Left ventricle myocardium inferior (tissue), 1 donor: ENCODE measurements around the gene PCDHB15. TPM values are rescaled to one million over a fixed set of nuclear protein-coding genes. Genes with fewer than 3 reads are reported as not detected.
"Not testable (repeated sequence)": the region's sequence is repeated elsewhere in the genome, so short reads cannot be mapped to it uniquely, and the experiment has no call there.

Experiments used
- DNase-seq: peaks from one replicate; pipeline ENCODE4 v3.0.0-alpha.2; 2020
- H3K27ac ChIP-seq: fragments of 200-600 bp; replicated peaks from 2 replicates; pipeline ENCODE4 v1.8.0; 2021
- H3K27me3 ChIP-seq: fragments of 200-600 bp; 2 replicates; pipeline ENCODE4 v1.8.0; 2021; ENCODE audit warnings: low read depth
- H3K36me3 ChIP-seq: fragments of 200-600 bp; 2 replicates; pipeline ENCODE4 v1.8.0; 2021
- H3K4me1 ChIP-seq: fragments of 200-600 bp; 2 replicates; pipeline ENCODE4 v1.8.0; 2021
- H3K4me3 ChIP-seq: fragments of 200-600 bp; 2 replicates; pipeline ENCODE4 v1.8.0; 2021; ENCODE audit warnings: mild to moderate bottlenecking, moderate library complexity
- H3K9me3 ChIP-seq: fragments of 200-600 bp; replicated peaks from 2 replicates; pipeline ENCODE4 v1.8.0; 2021
- intact Hi-C: fragments of 100-400 bp; cut with micrococcal nuclease; formaldehyde crosslinking; loops from one replicate; pipeline ENCODE4 v1.11.0; 2022
- total RNA-seq: library from RNA; stranded (reverse); fragmentation: NEBNext Ultra II Directional; extraction: Animal tissue kit (Norgen Biotek cat#: 25700); gene quantifications from one replicate; pipeline ENCODE4 v1.2.1, GENCODE V29; 2021
- TF ChIP-seq, protein P1 (sequence below): fragments of 200-600 bp; IDR thresholded peaks from 2 replicates; pipeline ENCODE4 v1.8.0; 2021; ENCODE audit warnings: antibody characterized with exemption, mild to moderate bottlenecking, borderline replicate concordance
- donor health status: DM: no; HTN: yes; CAD: no; lungs with severe emphysema.

Gene PCDHB15
- total RNA-seq, 1 donor from 2014 or later: 2.8 TPM

- Histone ChIP-seq H3K27me3 (peaks cover 30% of the 10 kb centered on the region), H3K4me3 (peak within 1 kb of the TSS; percentile 56), H3K27ac (peak within 1 kb of the TSS; percentile 31), H3K36me3 (peaks cover 21% of the 10 kb centered on the region), H3K9me3 (peaks cover 92% of the 10 kb centered on the region)
- DNase-seq: peak; percentile 71
- intact Hi-C loops, H3K4me1 ChIP-seq: not testable (repeated sequence)
- TF ChIP-seq, protein P1, sequence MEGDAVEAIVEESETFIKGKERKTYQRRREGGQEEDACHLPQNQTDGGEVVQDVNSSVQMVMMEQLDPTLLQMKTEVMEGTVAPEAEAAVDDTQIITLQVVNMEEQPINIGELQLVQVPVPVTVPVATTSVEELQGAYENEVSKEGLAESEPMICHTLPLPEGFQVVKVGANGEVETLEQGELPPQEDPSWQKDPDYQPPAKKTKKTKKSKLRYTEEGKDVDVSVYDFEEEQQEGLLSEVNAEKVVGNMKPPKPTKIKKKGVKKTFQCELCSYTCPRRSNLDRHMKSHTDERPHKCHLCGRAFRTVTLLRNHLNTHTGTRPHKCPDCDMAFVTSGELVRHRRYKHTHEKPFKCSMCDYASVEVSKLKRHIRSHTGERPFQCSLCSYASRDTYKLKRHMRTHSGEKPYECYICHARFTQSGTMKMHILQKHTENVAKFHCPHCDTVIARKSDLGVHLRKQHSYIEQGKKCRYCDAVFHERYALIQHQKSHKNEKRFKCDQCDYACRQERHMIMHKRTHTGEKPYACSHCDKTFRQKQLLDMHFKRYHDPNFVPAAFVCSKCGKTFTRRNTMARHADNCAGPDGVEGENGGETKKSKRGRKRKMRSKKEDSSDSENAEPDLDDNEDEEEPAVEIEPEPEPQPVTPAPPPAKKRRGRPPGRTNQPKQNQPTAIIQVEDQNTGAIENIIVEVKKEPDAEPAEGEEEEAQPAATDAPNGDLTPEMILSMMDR: peak; percentile 61
Measured at GRCh38 chr5:141213656-141214339, 31.4 kb upstream of the PCDHB15 start, which contains the start of gene PCDHB13. TSS of gene PCDHB13 (plus strand) at chr5:141213919. CDS start at chr5:141214124, 205 bp downstream.

DNA sequence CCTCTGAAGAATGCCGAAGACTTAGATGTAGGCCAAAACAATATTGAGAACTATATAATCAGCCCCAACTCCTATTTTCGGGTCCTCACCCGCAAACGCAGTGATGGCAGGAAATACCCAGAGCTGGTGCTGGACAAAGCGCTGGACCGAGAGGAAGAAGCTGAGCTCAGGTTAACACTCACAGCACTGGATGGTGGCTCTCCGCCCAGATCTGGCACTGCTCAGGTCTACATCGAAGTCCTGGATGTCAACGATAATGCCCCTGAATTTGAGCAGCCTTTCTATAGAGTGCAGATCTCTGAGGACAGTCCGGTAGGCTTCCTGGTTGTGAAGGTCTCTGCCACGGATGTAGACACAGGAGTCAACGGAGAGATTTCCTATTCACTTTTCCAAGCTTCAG lies 30.6 kb upstream of the PCDHB15 start:
- H3K27me3 ChIP-seq: peaks cover 22% of the 10 kb centered on the region
- H3K9me3 ChIP-seq: peaks cover 92% of the 10 kb centered on the region
- H3K4me3 ChIP-seq: peak overlapping the region; percentile 37
- DNase-seq, intact Hi-C loops, H3K4me1 ChIP-seq, H3K27ac ChIP-seq: not testable (repeated sequence)
- peaks cover 28% of the 10 kb centered on the region for H3K36me3 ChIP-seq

DNA sequence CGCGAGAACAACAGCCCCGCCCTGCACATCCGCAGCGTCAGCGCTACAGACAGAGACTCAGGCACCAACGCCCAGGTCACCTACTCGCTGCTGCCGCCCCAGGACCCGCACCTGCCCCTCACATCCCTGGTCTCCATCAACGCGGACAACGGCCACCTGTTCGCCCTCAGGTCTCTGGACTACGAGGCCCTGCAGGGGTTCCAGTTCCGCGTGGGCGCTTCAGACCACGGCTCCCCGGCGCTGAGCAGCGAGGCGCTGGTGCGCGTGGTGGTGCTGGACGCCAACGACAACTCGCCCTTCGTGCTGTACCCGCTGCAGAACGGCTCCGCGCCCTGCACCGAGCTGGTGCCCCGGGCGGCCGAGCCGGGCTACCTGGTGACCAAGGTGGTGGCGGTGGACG lies 29.7 kb upstream of the PCDHB15 start:
- Histone ChIP-seq H3K36me3 (peaks cover 35% of the 10 kb centered on the region), H3K27me3 (peaks cover 13% of the 10 kb centered on the region), H3K9me3 (peaks cover 92% of the 10 kb centered on the region)
- H3K4me3 ChIP-seq, H3K27ac ChIP-seq, H3K4me1 ChIP-seq, intact Hi-C loops, DNase-seq: not testable (repeated sequence)

DNA sequence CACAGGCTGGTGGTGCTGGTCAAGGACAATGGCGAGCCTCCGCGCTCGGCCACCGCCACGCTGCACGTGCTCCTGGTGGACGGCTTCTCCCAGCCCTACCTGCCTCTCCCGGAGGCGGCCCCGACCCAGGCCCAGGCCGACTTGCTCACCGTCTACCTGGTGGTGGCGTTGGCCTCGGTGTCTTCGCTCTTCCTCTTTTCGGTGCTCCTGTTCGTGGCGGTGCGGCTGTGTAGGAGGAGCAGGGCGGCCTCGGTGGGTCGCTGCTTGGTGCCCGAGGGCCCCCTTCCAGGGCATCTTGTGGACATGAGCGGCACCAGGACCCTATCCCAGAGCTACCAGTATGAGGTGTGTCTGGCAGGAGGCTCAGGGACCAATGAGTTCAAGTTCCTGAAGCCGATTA lies 29.2 kb upstream of the PCDHB15 start:
- intact Hi-C loops, DNase-seq, H3K4me1 ChIP-seq, H3K27me3 ChIP-seq, H3K27ac ChIP-seq, H3K4me3 ChIP-seq: not testable (repeated sequence)
- Histone ChIP-seq H3K36me3 (peaks cover 40% of the 10 kb centered on the region), H3K9me3 (peaks cover 94% of the 10 kb centered on the region)

DNA sequence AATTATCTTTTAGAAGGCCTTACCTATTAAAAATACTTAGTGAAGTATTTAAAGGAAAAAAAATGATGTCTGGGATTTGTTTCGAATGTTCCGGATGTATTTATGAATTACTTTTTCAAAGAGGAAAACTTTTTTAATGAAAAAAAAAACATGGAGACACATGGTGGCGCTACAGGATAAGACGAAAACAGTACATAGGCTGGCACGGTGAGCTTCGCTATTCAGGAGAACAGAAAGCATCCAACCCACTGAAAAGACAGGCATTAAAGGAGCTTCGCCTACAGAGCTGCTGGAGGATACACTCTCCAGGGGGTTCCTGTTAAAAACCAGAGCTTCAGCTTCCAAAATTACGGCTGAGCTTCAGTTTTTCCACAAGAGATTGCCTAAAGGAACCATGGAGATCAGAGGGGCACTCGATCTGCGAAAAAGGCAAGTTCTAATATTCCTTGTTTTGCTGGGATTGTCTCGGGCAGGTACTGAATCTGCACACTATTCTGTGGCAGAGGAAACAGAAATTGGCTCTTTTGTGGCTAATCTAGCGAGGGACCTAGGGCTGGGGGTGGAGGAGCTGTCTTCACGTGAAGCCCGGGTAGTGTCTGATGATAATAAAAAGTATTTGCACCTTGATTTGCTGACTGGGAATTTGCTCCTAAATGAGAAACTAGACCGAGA lies 21.9 kb upstream of the PCDHB15 start, which contains the start of gene PCDHB14:
Gene PCDHB14, plus strand, starts transcription at position 232 of the 672 bp plus-strand sequence. Its CDS starts 163 bp downstream, at position 395.
- intact Hi-C loops: no loop called here
- DNase-seq: no peak
- Histone ChIP-seq H3K27me3 (no peaks in the 10 kb centered on the region), H3K27ac (no peak within 1 kb of the TSS), H3K4me1 (no peaks in the 10 kb centered on the region), H3K36me3 (peaks cover 38% of the 10 kb centered on the region), H3K4me3 (peak within 1 kb of the TSS; percentile 47), H3K9me3 (peaks cover 99% of the 10 kb centered on the region)
- TF ChIP-seq, protein P1: no peak

DNA sequence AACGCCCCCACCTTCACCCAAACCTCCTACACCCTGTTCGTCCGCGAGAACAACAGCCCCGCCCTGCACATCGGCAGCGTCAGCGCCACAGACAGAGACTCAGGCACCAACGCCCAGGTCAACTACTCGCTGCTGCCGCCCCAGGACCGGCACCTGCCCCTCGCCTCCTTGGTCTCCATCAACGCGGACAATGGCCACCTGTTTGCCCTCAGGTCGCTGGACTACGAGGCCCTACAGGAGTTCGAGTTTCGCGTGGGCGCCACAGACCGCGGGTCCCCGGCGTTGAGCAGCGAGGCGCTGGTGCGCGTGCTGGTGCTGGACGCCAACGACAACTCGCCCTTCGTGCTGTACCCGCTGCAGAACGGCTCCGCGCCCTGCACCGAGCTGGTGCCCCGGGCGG lies 20.4 kb upstream of the PCDHB15 start:
- peaks cover 25% of the 10 kb centered on the region for H3K36me3 ChIP-seq
- intact Hi-C loops, H3K27ac ChIP-seq, H3K27me3 ChIP-seq, DNase-seq, H3K4me3 ChIP-seq, H3K4me1 ChIP-seq: not testable (repeated sequence)
- H3K9me3 ChIP-seq: peaks cover 95% of the 10 kb centered on the region

DNA sequence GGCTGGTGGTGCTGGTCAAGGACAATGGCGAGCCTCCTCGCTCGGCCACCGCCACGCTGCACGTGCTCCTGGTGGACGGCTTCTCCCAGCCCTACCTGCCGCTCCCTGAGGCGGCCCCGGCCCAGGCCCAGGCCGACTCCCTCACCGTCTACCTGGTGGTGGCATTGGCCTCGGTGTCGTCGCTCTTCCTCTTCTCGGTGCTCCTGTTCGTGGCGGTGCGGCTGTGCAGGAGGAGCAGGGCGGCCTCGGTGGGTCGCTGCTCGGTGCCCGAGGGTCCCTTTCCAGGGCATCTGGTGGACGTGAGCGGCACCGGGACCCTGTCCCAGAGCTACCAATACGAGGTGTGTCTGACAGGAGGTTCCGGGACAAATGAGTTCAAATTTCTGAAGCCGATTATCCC lies 19.8 kb upstream of the PCDHB15 start:
- intact Hi-C loops, H3K27me3 ChIP-seq, H3K27ac ChIP-seq, H3K4me3 ChIP-seq, H3K4me1 ChIP-seq, DNase-seq: not testable (repeated sequence)
- Histone ChIP-seq H3K9me3 (peaks cover 94% of the 10 kb centered on the region), H3K36me3 (peaks cover 20% of the 10 kb centered on the region)

GRCh38 chr5:141234109-141234667 lies 11.0 kb upstream of the PCDHB15 start:
- Histone ChIP-seq H3K36me3 (peaks cover 11% of the 10 kb centered on the region), H3K4me1 (no peaks in the 10 kb centered on the region), H3K9me3 (peaks cover 95% of the 10 kb centered on the region), H3K27ac (no peak overlapping the region), H3K4me3 (peak overlapping the region; percentile 49), H3K27me3 (peaks cover 22% of the 10 kb centered on the region)
- intact Hi-C loops: no loop called here
- no peak for DNase-seq
- TF ChIP-seq, protein P1: peak; percentile 30

GRCh38 chr5:141235922-141236321 lies 9.3 kb upstream of the PCDHB15 start:
- DNase-seq, H3K4me3 ChIP-seq, H3K36me3 ChIP-seq, intact Hi-C loops, H3K27ac ChIP-seq, H3K4me1 ChIP-seq: not testable (repeated sequence)
- Histone ChIP-seq H3K27me3 (peaks cover 23% of the 10 kb centered on the region), H3K9me3 (peaks cover 99% of the 10 kb centered on the region)
